Stimulated activated naive B cell treated with anti-CD40 and anti-IgM and Interleukin-4, amounts not matched to agents 10 μg/mL and 1 μg/mL and 100 μg/mL, for 72 hours (primary cell): ENCODE measurements around the gene TNK2.
"Not testable (repeated sequence)": the region's sequence is repeated elsewhere in the genome, so short reads cannot be mapped to it uniquely, and the experiment has no call there.

Source experiments
- ATAC-seq, 2 donors: fragments of 150-1000 bp; cut with Tn5 transposase; replicated peaks; 2 replicates each; pipeline ENCODE4 v1.10.0; 2021; ENCODE audit warnings: moderate library complexity in 1 of 2
- DNase-seq: peaks from one replicate; pipeline ENCODE4 v3.0.0; 2021
- H3K27ac Mint-ChIP-seq: one replicate; pipeline ENCODE4 v1.8.0; 2022; ENCODE audit warnings: mild to moderate bottlenecking, mixed read lengths
- H3K27me3 Mint-ChIP-seq, 2 donors: one replicate each; pipeline ENCODE4 v1.8.0; 2022; ENCODE audit warnings: mixed read lengths in 2 of 2
- H3K36me3 Mint-ChIP-seq, 2 donors: one replicate each; pipeline ENCODE4 v1.8.0; 2022; ENCODE audit warnings: mixed read lengths in 2 of 2, mild to moderate bottlenecking in 1 of 2
- H3K4me1 Mint-ChIP-seq, 2 donors: one replicate each; pipeline ENCODE4 v1.8.0; 2022; ENCODE audit warnings: mixed read lengths in 2 of 2, mild to moderate bottlenecking in 1 of 2
- H3K4me3 Mint-ChIP-seq, 2 donors: one replicate each; pipeline ENCODE4 v1.8.0; 2022; ENCODE audit warnings: mild to moderate bottlenecking in 2 of 2, mixed read lengths in 2 of 2, moderate library complexity in 1 of 2
- H3K9me3 Mint-ChIP-seq, 2 donors: one replicate each; pipeline ENCODE4 v1.8.0; 2022; ENCODE audit warnings: mixed read lengths in 2 of 2, mild to moderate bottlenecking in 1 of 2

The TNK2 gene

GRCh38 chr3:195911041-195911945 is 2.9 kb upstream of the TNK2 start:
- Mint-ChIP-seq H3K36me3 (no peaks in the 10 kb centered on the region), H3K4me1 (peaks cover 29 to 44% of the 10 kb centered on the region in 2 donors), H3K27ac (no peak overlapping the region), H3K4me3 (no peak overlapping the region), H3K9me3 (no peaks in the 10 kb centered on the region), H3K27me3 (peaks cover under 1 to 3% of the 10 kb centered on the region in 2 donors)
- DNase-seq (no peak), ATAC-seq (no peak)

GRCh38 chr3:195910499-195910845 is 2.1 kb upstream of the TNK2 start:
- Mint-ChIP-seq H3K27me3 (no peaks in the 10 kb centered on the region), H3K36me3 (peaks cover 3 to 4% of the 10 kb centered on the region in 2 donors), H3K4me1 (peaks cover 35 to 52% of the 10 kb centered on the region in 2 donors), H3K9me3 (no peaks in the 10 kb centered on the region), H3K4me3 (peak overlapping the region; percentile 32 to 75), H3K27ac (no peak overlapping the region)
- ATAC-seq (no peak), DNase-seq (no peak)

- no peaks in the 10 kb centered on the region for H3K9me3 Mint-ChIP-seq
- no peak overlapping the region for H3K27ac Mint-ChIP-seq
- H3K4me3 Mint-ChIP-seq, result peak overlapping the region; percentile 75 to 79
- H3K27me3 Mint-ChIP-seq, result no peaks in the 10 kb centered on the region
- H3K36me3 Mint-ChIP-seq, result peaks cover 4 to 6% of the 10 kb centered on the region in 2 donors
- DNase-seq (peak; percentile 77), ATAC-seq (peak; percentile 56 to 57)
- peaks cover 35 to 53% of the 10 kb centered on the region in 2 donors for H3K4me1 Mint-ChIP-seq
These were observed 1.5 kb upstream of the TNK2 start for GRCh38 chr3:195909644-195910498.

GRCh38 chr3:195908694-195909581 is 587 bp upstream of the TNK2 start:
- Mint-ChIP-seq H3K4me1 (peaks cover 34 to 55% of the 10 kb centered on the region in 2 donors), H3K4me3 (peak overlapping the region; percentile 91 to 96), H3K9me3 (no peaks in the 10 kb centered on the region), H3K27ac (peak overlapping the region; percentile 99), H3K36me3 (peaks cover 4 to 6% of the 10 kb centered on the region in 2 donors), H3K27me3 (no peaks in the 10 kb centered on the region)
- ATAC-seq (peak; percentile 22 to 25), DNase-seq (no peak)

GRCh38 chr3:195907684-195907933 is 742 bp downstream of the TNK2 start:
- no peaks in the 10 kb centered on the region for H3K27me3 Mint-ChIP-seq
- H3K27ac Mint-ChIP-seq, result peak overlapping the region; percentile 99
- H3K4me3 Mint-ChIP-seq, result peak overlapping the region; percentile 91 to 96
- DNase-seq (peak; percentile 44), ATAC-seq (peak in 1 of 2 donors; percentile 34)
- H3K36me3 Mint-ChIP-seq, result peaks cover 4 to 6% of the 10 kb centered on the region in 2 donors
- H3K4me1 Mint-ChIP-seq, result peaks cover 42 to 66% of the 10 kb centered on the region in 2 donors
- H3K9me3 Mint-ChIP-seq, result no peaks in the 10 kb centered on the region

GRCh38 chr3:195906865-195907683 is 1.3 kb downstream of the TNK2 start:
- Mint-ChIP-seq H3K9me3 (no peaks in the 10 kb centered on the region), H3K27me3 (no peaks in the 10 kb centered on the region), H3K36me3 (peaks cover 4 to 6% of the 10 kb centered on the region in 2 donors), H3K4me1 (peaks cover 43 to 67% of the 10 kb centered on the region in 2 donors), H3K27ac (peak overlapping the region; percentile 99), H3K4me3 (peak overlapping the region; percentile 91 to 96)
- ATAC-seq, result peak; percentile 55 to 57
- DNase-seq, result peak; percentile 71

GRCh38 chr3:195905970-195906864 is 2.1 kb downstream of the TNK2 start:
- H3K27me3 Mint-ChIP-seq, result no peaks in the 10 kb centered on the region
- peaks cover 48 to 67% of the 10 kb centered on the region in 2 donors for H3K4me1 Mint-ChIP-seq
- ATAC-seq (no peak), DNase-seq (no peak)
- peak overlapping the region; percentile 99 for H3K27ac Mint-ChIP-seq
- H3K9me3 Mint-ChIP-seq, result no peaks in the 10 kb centered on the region
- H3K36me3 Mint-ChIP-seq, result peaks cover 4 to 6% of the 10 kb centered on the region in 2 donors
- H3K4me3 Mint-ChIP-seq, result peak overlapping the region; percentile 91 to 96

DNA sequence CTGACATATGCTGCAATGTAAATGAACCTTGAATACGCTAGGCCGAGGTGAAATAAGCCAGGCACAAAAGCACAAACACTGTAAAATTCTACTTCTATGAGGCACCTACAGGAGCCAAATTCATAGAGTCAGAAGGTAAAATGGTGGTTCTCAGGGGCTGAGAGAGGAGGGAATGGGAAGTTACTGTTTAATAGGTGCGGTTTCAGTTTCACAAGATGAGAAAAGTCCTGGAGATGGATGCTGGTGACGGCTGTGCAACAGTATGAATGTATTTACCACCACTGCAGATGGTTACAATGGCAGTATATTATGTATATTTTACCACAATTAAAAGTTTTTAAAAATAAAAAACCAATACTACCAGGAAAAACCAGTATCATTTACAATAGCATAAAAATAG is 4.0 kb downstream of the TNK2 start:
- H3K36me3 Mint-ChIP-seq, result peaks cover 9 to 11% of the 10 kb centered on the region in 2 donors
- no peaks in the 10 kb centered on the region for H3K27me3 Mint-ChIP-seq
- H3K27ac Mint-ChIP-seq, result no peak overlapping the region
- H3K4me3 Mint-ChIP-seq, result peak overlapping the region in 1 of 2 donors; percentile 31
- peaks cover 62 to 85% of the 10 kb centered on the region in 2 donors for H3K4me1 Mint-ChIP-seq
- no peak for ATAC-seq
- DNase-seq, result no peak
- no peaks in the 10 kb centered on the region for H3K9me3 Mint-ChIP-seq

DNA sequence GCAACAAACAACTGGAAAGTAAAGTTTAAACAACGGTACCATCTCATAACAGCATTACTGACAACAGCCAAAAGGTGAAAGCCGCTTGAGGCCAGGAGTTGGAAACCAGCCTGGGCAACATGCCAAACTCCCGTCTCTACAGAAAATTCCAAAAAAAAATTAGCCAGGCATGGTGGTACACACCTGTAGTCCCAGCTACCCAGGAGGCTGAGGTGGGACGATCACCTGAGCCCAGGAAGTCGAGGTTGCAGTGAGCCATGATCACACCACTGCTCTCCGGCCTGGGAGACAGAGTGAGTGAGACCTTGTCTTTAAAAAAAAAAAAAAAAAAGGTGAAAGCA is 4.4 kb downstream of the TNK2 start:
- no peak for ATAC-seq
- Mint-ChIP-seq H3K36me3 (peaks cover 9 to 11% of the 10 kb centered on the region in 2 donors), H3K27me3 (no peaks in the 10 kb centered on the region), H3K4me3 (peak overlapping the region; percentile 55 to 60), H3K27ac (peak overlapping the region; percentile 72), H3K9me3 (no peaks in the 10 kb centered on the region), H3K4me1 (peaks cover 62 to 88% of the 10 kb centered on the region in 2 donors)
- no peak for DNase-seq

- H3K27me3 Mint-ChIP-seq, H3K9me3 Mint-ChIP-seq, ATAC-seq, DNase-seq, H3K4me3 Mint-ChIP-seq: not testable (repeated sequence)
- H3K27ac Mint-ChIP-seq, result peak overlapping the region; percentile 37
- H3K4me1 Mint-ChIP-seq, result peaks cover 63 to 89% of the 10 kb centered on the region in 2 donors
- H3K36me3 Mint-ChIP-seq, result peaks cover 11 to 15% of the 10 kb centered on the region in 2 donors
These were observed 5.7 kb downstream of the TNK2 start for GRCh38 chr3:195902634-195903033.

GRCh38 chr3:195901836-195902585 is 6.3 kb downstream of the TNK2 start:
- H3K36me3 Mint-ChIP-seq, result peaks cover 11 to 15% of the 10 kb centered on the region in 2 donors
- peak overlapping the region; percentile 41 to 50 for H3K4me3 Mint-ChIP-seq
- not testable (repeated sequence) for DNase-seq, H3K27me3 Mint-ChIP-seq, H3K9me3 Mint-ChIP-seq, ATAC-seq
- peaks cover 66 to 89% of the 10 kb centered on the region in 2 donors for H3K4me1 Mint-ChIP-seq
- H3K27ac Mint-ChIP-seq, result peak overlapping the region; percentile 62
